GM13976 (cell line): ENCODE results near the gene CLEC16A.

ENCODE experiments used
- DNase-seq: peaks from one replicate; pipeline ENCODE4 v3.0.0; 2012; ENCODE audit warnings: low spot score
- in situ Hi-C: fragments of 300-500 bp; cut with MboI; formaldehyde crosslinking; loops from one replicate; pipeline ENCODE4 v1.12.0; 2022; ENCODE audit warnings: low sequenced_read_pairs, mixed read lengths, inconsistent platforms; ENCODE audit not compliant: unreplicated experiment
- TF ChIP-seq, protein P1 (sequence below): IDR thresholded peaks from 2 replicates; pipeline ENCODE4 v1.5.1; 2012; ENCODE audit warnings: borderline replicate concordance, mild to moderate bottlenecking; ENCODE audit not compliant: insufficient read depth; ENCODE audit errors: extremely low read depth, missing control alignments, control extremely low read depth

Gene CLEC16A

GRCh38 chr16:11039726-11040125, 95.4 kb downstream of the CLEC16A start:
- TF ChIP-seq, protein P1, sequence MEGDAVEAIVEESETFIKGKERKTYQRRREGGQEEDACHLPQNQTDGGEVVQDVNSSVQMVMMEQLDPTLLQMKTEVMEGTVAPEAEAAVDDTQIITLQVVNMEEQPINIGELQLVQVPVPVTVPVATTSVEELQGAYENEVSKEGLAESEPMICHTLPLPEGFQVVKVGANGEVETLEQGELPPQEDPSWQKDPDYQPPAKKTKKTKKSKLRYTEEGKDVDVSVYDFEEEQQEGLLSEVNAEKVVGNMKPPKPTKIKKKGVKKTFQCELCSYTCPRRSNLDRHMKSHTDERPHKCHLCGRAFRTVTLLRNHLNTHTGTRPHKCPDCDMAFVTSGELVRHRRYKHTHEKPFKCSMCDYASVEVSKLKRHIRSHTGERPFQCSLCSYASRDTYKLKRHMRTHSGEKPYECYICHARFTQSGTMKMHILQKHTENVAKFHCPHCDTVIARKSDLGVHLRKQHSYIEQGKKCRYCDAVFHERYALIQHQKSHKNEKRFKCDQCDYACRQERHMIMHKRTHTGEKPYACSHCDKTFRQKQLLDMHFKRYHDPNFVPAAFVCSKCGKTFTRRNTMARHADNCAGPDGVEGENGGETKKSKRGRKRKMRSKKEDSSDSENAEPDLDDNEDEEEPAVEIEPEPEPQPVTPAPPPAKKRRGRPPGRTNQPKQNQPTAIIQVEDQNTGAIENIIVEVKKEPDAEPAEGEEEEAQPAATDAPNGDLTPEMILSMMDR = no peak
- no peak for DNase-seq
- in situ Hi-C loops = no loop called here

DNA sequence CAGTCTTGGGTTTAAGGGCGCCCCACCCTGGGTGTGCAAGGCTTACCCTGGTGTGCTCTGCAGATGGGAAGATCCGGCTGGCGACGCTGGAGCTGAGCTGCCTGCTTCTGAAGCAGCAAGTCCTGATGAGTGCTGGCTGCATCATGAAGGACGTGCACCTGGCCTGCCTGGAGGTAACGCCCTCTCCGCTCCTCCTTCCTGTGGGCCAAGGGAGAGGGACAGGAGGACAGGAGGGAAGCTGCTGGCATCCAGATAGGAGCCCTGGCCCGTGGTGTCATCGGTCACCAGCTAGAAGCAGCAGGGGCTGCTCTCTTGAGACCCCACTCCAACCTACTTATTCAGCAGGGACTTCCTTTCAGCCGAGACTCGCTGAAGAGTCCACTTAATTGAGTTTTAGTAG, 97.8 kb downstream of the CLEC16A start:
- TF ChIP-seq, protein P1 = no peak
- in situ Hi-C loops = no loop called here
- no peak for DNase-seq

GRCh38 chr16:11045441-11045840, 101.1 kb downstream of the CLEC16A start:
- TF ChIP-seq, protein P1 = no peak
- DNase-seq = no peak
- in situ Hi-C loops = no loop called here

GRCh38 chr16:11045846-11046245, 101.5 kb downstream of the CLEC16A start:
- in situ Hi-C loops = no loop called here
- no peak for DNase-seq
- TF ChIP-seq, protein P1 = no peak

GRCh38 chr16:11046382-11046931, 102.1 kb downstream of the CLEC16A start:
- in situ Hi-C loops = no loop called here
- no peak for DNase-seq

DNA sequence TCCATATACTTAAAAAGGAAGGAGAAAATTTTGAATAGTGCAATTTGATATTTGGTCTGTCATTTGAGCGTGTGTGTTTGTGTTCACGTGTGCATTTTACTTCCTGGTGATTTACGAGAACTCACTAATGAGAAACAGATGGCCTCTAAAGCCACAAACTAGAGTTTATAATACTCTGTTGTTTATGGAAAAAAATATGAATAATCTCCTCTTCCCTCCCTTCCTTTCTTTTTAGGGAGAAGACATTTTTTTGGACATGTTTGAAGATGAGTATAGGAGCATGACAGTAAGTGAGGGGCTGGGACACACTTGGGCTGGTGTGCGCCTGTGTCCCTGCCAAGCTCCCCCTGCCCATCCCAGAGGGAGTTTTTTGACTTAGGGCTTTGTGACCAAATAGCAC, 102.7 kb downstream of the CLEC16A start:
- DNase-seq = no peak
- in situ Hi-C loops = no loop called here
- TF ChIP-seq, protein P1 = no peak

More at GRCh38 chr16:11046382-11046931, 102.1 kb downstream of the CLEC16A start:
- TF ChIP-seq, protein P1 = no peak
